Cardiac septum (tissue), 1 donor: ENCODE measurements around the gene GPR4. TPM values are rescaled to one million over a fixed set of nuclear protein-coding genes. Genes with fewer than 3 reads are reported as not detected.

Experiments used
- DNase-seq: peaks from one replicate; pipeline ENCODE4 v3.0.0-alpha.2; 2020; ENCODE audit warnings: low spot score
- intact Hi-C: fragments of 100-400 bp; cut with DNase I; formaldehyde crosslinking; loops from one replicate; pipeline ENCODE4 v1.14.0; 2022
- microRNA-seq: library from miRNA; unstranded; fragments of <30 nt; microRNA quantifications from one replicate; pipeline ENCODE4 v1.2.0, GENCODE V29; 2020
- total RNA-seq: library from RNA; stranded (reverse); fragmentation: NEBNext Ultra II Directional; extraction: Animal tissue kit (Norgen Biotek cat#: 25700); gene quantifications from one replicate; pipeline ENCODE4 v1.2.1, GENCODE V29; 2021
- donor health status: DM: no; HTN: no; CAD: no.

Gene GPR4
- total RNA-seq, 1 donor from 2014 or later: 6.9 TPM

GRCh38 chr19:45567609-45568008 lies 34.4 kb downstream of the GPR4 start:
- no peak for DNase-seq
- intact Hi-C loops: loop anchor here (5.0 kb wide), 1 partner anchor 40 kb away; no protein-coding TSS in a partner anchor

GRCh38 chr19:45564131-45564780 lies 37.8 kb downstream of the GPR4 start:
- intact Hi-C loops: no loop called here
- no peak for DNase-seq

DNA sequence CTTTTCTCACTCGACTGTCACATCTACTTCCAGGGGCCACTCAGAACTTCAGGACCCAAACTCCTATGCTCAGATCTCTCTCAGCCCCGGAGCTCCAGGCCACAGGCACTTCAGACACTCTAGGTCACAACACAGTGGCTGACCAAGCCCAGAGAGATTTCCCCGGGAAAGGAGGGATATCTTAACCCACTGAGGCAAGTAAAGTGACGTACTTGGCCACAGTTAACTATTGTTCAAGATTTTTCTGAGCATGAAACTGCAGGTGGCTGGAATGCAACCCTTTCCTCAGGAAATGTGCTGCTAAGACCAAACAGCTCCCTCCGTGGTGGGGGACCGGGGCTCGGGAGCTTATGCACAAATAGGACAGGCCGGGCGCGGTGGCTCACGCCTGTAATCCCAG lies 41.3 kb downstream of the GPR4 start:
- DNase-seq: no peak
- intact Hi-C loops: no loop called here

DNA sequence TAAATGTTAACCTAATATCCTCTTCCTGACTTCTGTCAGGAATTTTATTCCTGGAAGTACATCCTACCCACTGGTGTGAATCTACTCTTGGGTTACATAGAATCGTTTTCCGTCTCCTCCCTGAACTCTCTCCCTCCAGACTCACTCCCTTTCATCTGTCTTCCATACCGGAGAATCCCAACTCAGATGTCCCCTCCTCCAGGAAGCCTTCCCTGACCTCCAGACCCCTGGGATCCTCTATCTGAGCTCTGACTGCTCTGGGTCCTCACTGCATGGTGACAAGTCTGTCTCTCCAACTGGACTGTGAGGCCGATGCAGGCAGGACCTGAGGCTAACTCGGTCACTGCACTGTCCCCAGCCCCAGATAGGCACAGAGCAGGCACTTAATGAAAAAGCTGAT lies 42.0 kb downstream of the GPR4 start:
- intact Hi-C loops: no loop called here
- no peak for DNase-seq

DNA sequence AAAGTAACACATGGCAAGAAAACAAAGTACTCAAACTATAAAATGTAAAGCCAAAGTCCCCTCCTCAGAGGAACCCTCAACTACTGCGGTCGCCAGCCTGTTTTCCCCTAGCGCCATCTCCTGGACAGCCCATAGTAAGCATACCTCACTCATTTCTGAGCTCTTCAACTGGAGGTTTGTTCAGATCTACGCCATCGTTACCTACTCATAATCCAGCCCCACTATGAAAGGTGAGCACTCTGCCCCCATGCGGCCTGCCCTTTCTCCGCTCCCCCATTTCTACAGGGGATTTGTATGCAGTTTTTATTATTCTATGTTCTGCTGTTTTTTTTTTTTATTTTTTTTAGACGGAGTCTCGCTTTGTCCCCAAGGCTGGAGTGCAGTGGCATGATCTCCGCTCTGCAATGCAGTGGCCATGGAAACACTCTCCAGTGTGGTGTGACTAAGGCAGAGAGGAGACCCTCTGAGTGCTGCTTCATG lies 43.6 kb downstream of the GPR4 start:
- intact Hi-C loops: loop anchor here (5.0 kb wide), 1 partner anchor 36 kb away; no protein-coding TSS in a partner anchor
- DNase-seq: no peak

DNA sequence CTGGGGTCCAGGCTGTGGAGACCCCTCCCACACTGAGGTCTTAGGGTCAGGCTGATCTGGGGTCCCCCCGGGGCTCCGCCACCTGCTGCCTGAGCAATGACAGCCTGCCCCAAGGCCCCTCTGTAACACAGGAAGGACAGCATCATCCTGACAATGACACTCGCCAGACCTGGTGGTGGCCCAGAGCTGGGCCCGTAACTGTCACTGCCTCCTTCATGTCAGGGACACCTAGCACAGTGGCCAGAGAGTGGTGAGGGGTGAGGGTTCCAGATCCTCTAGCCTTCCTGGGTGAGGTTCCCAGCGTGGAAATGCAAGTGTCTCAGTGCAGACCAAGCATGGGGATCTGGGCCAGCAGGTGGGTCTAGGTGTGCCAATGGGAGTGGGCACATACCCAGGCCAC lies 45.2 kb downstream of the GPR4 start:
- intact Hi-C loops: loop anchor here (5.0 kb wide), 1 partner anchor 35 kb away; no protein-coding TSS in a partner anchor
- no peak for DNase-seq

- no peak for DNase-seq
Measured at GRCh38 chr19:45554481-45554880, 47.5 kb downstream of the GPR4 start.

DNA sequence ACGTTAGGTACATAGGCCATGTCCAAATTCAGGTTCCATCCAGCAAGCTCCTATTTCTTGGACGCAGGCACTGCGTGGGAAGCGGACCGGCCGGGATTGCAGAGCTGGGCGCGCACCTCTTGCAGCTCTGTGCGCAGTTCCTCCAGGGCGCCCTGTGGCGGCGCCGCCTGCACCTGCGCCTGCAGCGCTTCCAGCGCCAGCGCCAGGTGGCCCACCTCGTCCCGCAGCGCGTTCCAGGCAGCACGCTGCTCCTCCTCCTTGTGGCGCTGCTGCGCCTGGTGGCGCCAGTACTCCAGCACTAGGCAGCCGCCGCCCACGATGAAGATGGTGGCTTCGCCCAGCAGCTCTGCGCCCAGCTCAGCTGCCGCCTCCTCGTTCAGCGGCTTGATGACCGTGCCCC lies 48.5 kb downstream of the GPR4 start:
- intact Hi-C loops: no loop called here
- DNase-seq: no peak

More at GRCh38 chr19:45554481-45554880, 47.5 kb downstream of the GPR4 start:
- intact Hi-C loops: no loop called here

- DNase-seq: no peak
- intact Hi-C loops: no loop called here
Measured at GRCh38 chr19:45547965-45548609, 53.9 kb downstream of the GPR4 start.

DNA sequence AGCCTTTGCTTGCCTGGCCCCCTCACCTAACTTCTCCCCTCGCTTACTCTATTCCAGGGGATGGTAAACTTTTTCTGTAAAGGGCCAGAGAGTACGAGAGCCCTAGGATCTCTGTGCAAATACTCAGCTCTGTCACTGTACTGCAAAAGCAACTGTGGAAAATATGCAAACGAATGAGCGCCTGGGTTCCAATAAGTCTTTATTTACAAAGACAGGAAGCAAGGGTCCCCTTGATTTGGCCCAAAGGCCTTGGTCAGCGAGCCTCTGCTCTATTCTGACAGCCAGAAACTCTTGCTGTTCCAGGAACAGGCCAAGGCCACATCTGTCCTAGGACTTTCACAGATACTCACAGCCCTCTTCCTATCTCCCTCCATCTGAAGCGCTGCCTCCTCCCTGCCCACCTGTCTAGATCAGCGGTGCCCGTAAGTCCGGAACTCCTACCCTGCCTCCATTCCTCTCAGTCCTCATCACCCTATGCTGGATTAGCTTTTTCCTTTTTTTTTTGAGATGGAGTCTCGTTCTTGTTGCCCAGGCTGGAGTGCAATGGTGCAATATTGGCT lies 54.7 kb downstream of the GPR4 start:
- intact Hi-C loops: no loop called here
- DNase-seq: no peak

DNA sequence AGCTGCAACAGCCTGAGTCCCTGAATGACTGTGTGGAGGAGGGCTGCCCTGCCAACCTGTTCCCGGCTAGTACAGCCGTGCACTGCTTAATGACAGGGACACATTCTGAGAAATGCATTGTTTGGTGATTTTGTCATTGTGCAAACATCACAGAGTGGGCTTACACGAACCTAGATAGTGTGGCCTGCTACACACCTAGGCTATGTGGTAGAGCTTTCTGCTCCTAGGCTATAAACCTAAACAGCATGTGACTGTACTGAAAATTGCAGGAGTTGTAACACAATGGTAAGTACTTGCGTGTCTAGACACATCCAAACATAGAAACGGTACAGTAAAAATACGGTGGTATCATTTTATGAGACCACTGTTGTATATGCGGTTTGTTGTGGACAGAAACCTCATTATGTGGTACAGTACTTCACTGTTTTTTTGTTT lies 59.8 kb downstream of the GPR4 start:
- intact Hi-C loops: no loop called here
- DNase-seq: no peak

Small RNAs within 50 kb of the gene (microRNA-seq; reads per million reads assigned to microRNA genes)
- gene MIR330: 63.6 reads per million, percentile 52 among the genes with 10 or more reads in this experiment

Other genes starting within 250 kb of the GPR4 start
- 12.4 TPM for gene ERCC2, start 231.6 kb downstream of the GPR4 start, total RNA-seq
- 119 TPM for gene PPP1R13L, start 197.1 kb downstream of the GPR4 start, total RNA-seq
- gene POLR1G, start 195.6 kb downstream of the GPR4 start, total RNA-seq: 3.2 TPM
- 89.0 TPM for gene ERCC1, start 178.3 kb downstream of the GPR4 start, total RNA-seq
- gene FOSB, start 134.2 kb downstream of the GPR4 start, total RNA-seq: 0.94 TPM
- gene RTN2, start 105.2 kb downstream of the GPR4 start, total RNA-seq: 15.1 TPM
- 0.59 TPM for gene PPM1N, start 103.8 kb downstream of the GPR4 start, total RNA-seq
- 60.4 TPM for gene VASP, start 94.7 kb downstream of the GPR4 start, total RNA-seq
- 15.3 TPM for gene OPA3, start 17.4 kb downstream of the GPR4 start, total RNA-seq
- 45.8 TPM for gene EML2, start 37.2 kb upstream of the GPR4 start, total RNA-seq
- 6.9 TPM for gene GIPR, start 66.0 kb upstream of the GPR4 start, total RNA-seq
- gene SNRPD2, start 89.7 kb upstream of the GPR4 start, total RNA-seq: 210 TPM
- gene QPCTL, start 90.5 kb upstream of the GPR4 start, total RNA-seq: 2.6 TPM
- 8.2 TPM for gene FBXO46, start 128.7 kb upstream of the GPR4 start, total RNA-seq
- not detected for gene MEIOSIN, start 131.2 kb upstream of the GPR4 start, total RNA-seq
- 20.7 TPM for gene SIX5, start 167.0 kb upstream of the GPR4 start, total RNA-seq
- gene DMPK, start 180.3 kb upstream of the GPR4 start, total RNA-seq: 441 TPM
- 120 TPM for gene DMWD, start 190.6 kb upstream of the GPR4 start, total RNA-seq
- 0.16 TPM for gene RSPH6A, start 213.1 kb upstream of the GPR4 start, total RNA-seq